GM19397 (cell line): ENCODE measurements around the gene GALNTL6.
A peak's percentile ranks its signal among the peaks of the same experiment; 100 is the strongest.

Experiments used
- ATAC-seq: cut with Tn5 transposase; IDR thresholded peaks from one replicate; pipeline ENCODE4 v1.9.1; 2021; ENCODE audit warnings: mild to moderate bottlenecking, moderate library complexity; ENCODE audit not compliant: unreplicated experiment

The GALNTL6 gene

GRCh38 chr4:172515266-172515879 is 702.2 kb downstream of the GALNTL6 start:
- no peak for ATAC-seq

DNA sequence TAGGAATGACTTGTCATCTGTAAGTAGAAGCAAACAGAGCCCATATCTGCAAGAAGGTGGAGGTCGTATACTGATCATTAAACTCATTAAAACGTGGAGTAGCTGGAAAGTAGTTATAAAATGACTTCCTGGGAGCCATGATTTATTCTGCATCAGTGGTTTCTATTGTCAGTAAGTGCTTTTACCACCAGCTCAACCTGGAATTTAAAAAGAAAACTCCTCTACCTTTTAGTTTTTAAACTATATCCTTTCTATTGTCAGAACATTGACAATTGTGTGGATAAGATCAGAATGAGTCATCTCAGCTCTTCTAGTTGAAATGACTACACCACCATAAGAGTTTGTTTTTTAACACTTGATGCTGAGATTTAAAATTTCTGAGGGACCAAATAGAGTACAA is 704.2 kb downstream of the GALNTL6 start:
- no peak for ATAC-seq

DNA sequence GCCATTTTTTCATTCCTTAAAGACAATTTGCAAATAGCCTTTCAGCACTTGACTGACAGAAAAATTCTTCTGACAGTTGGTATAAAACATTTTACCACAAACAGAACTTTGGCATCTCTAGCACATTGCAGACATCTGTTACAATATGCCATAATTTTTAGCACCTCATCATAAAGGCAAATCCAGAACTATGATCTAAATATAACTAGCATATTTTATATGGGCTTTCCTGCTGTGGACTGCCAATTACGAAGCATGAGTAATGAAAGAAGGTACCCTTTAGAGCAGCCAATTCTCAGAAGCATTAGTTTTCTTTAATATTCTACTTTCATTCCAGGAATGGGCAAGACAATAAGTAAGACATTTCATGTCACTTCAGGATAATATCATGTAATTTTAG is 708.0 kb downstream of the GALNTL6 start:
- ATAC-seq = no peak

- no peak for ATAC-seq
These were observed 708.5 kb downstream of the GALNTL6 start for GRCh38 chr4:172521680-172522079.

- no peak for ATAC-seq
These were observed 730.0 kb downstream of the GALNTL6 start for GRCh38 chr4:172543249-172543648.

- ATAC-seq = peak; percentile 87
These were observed 733.6 kb downstream of the GALNTL6 start for GRCh38 chr4:172546782-172547181.

DNA sequence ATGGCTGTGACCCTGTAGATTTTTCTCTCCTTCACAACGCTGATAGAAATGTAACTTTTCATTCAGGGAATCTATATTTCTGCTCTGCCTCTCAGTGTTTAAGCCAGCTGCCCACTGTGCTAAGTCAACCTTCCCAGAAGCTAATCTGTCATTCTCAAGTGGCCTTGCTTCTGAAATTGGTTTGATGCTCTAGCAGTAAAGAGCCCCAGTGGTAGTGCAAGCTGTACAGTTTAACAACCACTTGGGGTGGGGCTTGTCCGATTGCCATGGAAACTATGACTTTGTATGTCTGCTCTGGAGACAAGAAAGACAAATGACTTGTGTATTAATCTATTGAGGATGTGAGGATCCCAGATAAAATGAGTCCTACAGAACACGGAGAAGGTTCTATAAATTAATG is 734.5 kb downstream of the GALNTL6 start:
- no peak for ATAC-seq

DNA sequence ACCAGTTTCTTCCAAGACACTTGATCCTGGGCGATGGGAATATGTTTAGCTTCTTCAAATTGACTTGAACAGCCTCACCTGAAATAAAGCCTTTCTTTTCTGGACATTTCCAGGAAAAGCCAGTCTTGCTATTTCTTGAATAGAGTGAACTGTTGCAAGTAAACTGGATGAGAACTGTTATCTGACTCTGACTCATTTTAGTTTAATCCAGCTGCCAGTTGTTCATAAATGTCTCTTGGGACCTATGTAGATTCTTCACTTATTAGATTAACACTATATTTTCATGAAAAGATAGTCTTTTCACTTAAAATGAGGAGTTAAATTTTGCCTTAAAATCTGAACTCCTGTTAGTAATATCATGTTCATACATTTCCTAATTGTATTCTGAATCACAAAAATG is 740.0 kb downstream of the GALNTL6 start:
- no peak for ATAC-seq

DNA sequence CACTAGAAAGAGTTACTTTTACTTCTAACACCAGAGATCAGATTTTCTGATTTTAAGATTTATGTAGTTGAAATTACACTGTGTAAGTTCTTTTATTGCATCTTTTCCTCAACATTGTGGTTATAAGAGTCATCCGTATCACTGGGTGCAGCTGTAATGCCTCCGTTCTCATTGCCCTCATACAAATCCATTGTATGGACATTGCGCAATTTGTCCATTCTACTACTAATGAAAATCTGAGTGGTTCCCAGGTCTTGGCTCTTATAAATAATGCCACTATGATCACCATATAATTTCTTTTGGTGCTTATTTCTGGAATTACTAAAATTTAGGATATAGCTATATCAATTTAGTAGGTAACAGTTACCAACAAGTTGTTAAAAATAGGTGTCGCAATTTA is 741.4 kb downstream of the GALNTL6 start:
- no peak for ATAC-seq

DNA sequence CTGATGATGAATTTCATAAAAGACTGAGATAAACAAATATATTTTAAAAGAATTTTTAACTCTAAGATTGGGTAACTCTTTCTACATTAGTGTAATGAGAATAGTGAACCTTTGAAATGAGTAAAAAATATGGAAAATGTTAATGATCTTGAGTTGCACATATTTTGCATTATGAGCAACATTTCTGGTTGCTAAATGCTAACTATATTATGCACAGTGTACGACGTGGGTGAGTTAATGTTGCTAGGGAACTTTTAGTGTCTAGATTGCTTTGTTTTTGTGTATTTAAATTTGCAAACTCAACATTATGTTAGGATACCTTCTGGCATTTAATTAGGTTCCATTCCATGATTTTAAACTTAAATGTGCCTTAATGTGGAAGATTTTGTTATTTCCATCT is 742.5 kb downstream of the GALNTL6 start:
- ATAC-seq = no peak

DNA sequence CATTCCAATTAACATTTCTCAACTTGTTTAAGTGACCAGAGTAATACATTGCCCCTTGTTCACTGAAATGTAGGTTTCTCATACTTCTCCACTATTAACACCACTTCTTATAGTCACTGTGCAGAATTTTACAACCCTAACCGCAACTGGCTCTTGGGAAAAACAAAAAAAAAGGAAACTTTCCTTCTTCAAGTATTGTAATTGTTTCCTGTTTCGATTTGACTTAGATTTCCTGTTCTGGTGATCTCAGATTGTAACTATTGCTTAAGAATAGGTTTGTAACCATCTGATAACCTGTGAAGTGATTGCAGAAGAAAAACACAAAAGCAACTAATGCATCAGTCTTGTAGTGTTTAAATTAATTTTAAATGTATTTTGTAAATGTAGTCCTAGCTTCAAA is 760.7 kb downstream of the GALNTL6 start:
- no peak for ATAC-seq

DNA sequence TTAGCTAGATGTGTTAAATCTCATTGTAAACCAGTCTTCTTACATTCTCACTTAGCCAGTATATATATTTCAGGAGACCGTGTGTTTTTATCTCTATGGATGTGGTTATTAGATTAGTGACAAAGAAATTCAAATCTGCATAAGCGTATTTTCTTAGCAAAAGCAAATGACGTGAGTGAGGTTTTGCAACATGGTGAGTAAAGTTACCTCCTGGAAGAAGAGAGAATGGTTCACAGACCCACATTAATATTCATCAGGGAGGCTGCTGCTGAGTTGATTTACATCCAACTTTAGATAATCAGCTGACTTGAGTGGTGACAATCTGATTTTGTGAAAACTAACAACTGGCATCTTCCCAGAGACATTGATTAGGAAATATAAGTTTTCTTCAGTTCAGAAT is 765.5 kb downstream of the GALNTL6 start:
- ATAC-seq = no peak

DNA sequence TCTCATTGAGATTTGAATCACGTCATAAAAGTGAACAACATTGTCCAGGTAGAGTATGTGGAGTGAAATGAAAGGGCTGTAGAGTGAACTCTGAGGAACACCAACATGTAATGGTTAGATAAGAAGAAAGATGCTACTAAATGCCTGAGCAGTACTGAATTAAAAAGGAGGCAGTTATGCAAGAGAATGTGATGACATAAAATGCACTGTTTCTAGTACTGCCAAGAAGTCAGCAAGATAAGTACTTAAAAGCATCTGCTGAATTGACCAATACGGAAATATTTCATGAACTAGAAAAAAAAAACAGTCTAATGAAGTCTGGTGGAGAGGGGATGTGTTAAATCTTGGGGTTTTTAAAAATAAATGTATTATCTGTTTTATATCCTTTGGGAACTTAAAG is 771.6 kb downstream of the GALNTL6 start:
- ATAC-seq = no peak

DNA sequence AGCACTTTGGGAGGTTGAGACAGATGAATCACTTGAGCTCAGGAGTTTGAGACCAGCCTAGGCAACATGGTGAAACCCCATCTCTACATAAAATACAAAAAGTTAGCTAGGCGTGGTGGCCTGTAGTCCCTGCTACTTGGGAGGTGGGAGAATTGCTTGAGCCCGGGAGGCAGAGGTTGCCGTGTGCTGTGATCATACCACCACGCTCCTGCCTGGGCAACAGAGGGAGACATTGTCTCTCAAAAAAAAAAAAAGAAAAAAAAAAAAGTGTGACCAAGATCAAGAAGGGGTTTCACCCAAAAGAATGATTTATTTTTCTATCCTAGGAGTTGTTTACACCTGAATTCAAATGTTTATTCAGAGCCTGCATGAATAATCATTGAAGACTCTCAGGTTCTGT is 783.0 kb downstream of the GALNTL6 start:
- no peak for ATAC-seq

GRCh38 chr4:172599554-172599953 is 786.4 kb downstream of the GALNTL6 start:
- ATAC-seq = no peak

DNA sequence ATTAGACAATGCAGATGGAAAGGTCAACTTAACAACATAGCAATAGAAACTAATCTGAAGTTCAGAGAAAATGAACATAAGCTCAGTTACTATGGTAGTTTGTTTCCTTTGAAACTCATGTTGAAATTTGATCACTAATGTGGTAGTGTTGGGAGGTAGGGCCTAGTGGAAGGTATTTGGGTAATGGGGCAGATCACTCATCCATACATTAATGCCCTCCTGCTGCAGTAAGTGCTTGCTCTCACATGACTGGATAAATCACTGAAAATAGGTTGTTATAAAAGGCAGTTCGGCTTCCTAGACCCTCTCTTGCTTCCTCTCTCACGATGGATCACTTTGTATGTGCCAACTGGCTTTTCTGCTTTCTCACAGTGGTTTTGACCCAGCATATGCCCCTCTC is 788.0 kb downstream of the GALNTL6 start:
- no peak for ATAC-seq

DNA sequence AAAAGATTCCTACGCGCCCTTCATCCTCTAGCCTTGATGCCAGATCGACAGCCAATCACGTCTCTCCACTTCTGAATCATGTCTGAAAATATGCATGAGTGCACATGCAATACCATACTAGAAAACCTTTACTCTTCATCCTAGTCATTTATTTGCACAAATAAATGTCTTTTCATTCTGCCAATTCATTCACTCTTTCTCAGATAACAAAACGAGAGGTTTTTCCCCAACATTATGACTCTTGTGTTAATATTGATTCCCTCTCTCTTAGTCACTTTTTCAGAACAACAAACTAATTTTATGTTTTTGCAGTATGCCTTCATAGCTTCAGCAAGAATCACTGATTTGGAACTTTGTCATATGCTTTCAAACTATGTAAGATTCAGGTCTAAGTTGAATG is 806.0 kb downstream of the GALNTL6 start:
- no peak for ATAC-seq

DNA sequence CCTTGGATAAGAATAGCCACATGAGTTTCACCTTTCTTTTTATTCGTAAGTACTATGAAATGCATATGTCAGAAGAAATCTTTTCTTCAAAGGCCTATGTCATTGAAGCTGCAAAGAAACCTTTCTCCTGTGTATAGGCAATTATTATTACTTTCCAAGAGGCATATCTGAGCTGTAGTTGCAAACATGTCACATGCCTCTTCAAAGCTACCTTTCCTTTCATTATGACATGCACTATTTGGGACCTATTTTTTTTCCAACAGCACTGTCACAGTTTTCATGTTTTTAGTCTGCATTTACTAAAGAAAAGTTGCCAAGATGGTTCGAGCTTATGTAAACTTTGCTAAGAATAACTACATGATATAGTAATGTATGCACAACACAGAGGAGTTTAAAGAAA is 806.6 kb downstream of the GALNTL6 start:
- no peak for ATAC-seq

DNA sequence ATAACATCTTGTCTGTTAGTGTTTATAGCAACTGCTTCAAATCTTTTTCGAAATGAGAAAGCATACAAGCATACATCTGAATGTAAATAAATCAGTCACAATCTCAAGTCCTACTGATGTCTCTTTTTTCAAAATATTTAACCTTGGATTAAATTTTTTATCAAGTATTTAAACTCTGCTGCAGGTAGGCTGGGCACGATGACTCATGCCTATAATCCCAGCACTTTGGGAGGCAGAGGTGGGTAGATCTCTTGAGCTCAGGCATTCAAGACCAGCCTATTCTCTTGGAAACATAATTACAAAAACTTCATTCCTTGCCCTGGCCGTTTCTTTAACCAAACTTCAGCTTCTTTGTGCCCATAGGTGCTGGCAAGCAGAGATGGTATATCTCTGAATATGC is 815.1 kb downstream of the GALNTL6 start:
- ATAC-seq = no peak

DNA sequence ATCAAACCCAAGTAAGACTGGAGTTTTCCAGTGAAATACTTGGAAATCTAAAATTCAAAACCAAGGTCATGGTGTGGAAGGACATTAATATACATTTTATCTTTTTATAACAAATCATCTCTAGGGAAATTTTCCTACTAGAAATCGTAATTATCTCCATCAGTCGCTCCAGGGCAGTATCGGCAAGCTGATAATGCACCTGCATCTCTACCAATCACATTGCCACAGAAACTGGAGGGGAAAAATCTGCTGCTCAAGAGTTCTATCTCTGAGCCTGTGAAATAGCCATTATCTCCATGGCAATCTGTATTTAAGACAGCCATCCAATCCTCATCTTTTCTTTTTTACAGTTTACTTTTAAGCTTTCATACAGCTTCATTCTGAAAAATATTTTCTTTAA is 817.1 kb downstream of the GALNTL6 start:
- no peak for ATAC-seq

DNA sequence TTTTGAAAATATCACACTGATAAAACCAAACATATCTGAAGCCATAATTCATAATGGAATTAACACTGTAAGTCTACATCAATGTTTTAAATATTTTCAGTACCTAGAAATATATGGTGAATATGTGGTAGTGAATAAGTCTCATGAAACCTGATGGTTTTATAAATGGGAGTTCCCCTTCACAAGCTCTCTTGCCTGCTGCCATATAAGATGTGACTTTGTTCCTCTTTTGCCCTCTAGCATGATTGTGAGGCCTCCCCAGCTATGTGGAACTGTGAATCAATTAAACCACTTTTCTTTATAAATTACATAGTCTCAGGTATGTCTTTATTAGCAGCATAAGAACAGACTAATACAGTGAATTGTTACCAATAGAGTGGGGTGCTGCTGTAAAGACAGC is 818.6 kb downstream of the GALNTL6 start:
- no peak for ATAC-seq

DNA sequence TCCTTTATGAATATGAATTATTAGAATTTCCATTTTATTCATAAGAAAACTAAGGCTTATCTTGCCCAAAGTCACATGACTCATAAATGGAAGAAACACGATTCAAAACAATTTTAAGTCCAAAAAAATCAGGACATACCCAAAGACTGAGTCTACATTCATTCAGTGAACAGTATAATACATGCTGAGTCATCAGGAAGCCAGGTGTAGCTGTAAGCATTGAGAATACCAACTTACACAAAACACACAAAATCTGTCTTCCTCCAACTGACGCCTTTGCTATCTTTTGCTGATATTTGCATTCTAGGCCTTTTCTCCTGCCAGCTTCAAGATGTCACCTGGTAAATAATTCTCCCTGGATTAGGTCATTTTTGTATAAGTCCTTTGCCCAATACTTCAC is 835.3 kb downstream of the GALNTL6 start:
- no peak for ATAC-seq

DNA sequence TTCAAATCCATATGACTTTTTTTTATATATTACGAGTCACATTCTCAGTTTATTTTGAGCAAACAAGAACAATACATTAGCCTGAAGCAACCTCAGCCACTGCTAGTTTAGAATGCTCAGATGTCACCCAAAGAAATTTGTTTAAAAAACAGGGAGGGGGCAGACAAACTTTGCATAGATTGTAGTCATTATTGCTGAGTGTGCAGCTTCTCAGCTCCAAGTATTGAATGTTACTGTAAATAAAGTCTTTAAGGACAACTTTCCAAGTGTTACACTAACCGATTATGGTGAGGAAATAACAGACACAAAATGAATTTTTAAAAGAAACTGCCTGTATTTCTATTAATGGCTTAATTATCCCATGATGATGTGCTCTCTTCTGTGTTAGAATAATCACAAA is 835.9 kb downstream of the GALNTL6 start:
- ATAC-seq = no peak
